SJCRH30 (cell line): ENCODE results near the gene SESTD1. TPM values are rescaled to one million over a fixed set of nuclear protein-coding genes. Genes with fewer than 3 reads are reported as not detected.

Source experiments
- DNase-seq, 2 experiments: peaks; one replicate each; pipeline ENCODE4 v3.0.0-alpha.2; 2015 to 2020
- H3K27ac ChIP-seq: fragments of 250-450 bp; sonication (Bioruptor Pico); 2 replicates; pipeline ENCODE4 v1.5.1; 2020; ENCODE audit warnings: mild to moderate bottlenecking, moderate library complexity
- H3K27me3 ChIP-seq: fragments of 250-450 bp; sonication (Bioruptor Pico); 2 replicates; pipeline ENCODE4 v1.5.1; 2020; ENCODE audit warnings: mild to moderate bottlenecking, moderate library complexity
- H3K36me3 ChIP-seq: fragments of 250-450 bp; sonication (Bioruptor Pico); 2 replicates; pipeline ENCODE4 v1.5.1; 2020; ENCODE audit warnings: mild to moderate bottlenecking, moderate library complexity
- H3K4me1 ChIP-seq: fragments of 250-450 bp; sonication (Bioruptor Pico); 2 replicates; pipeline ENCODE4 v1.5.1; 2020; ENCODE audit warnings: mild to moderate bottlenecking, moderate library complexity
- H3K4me3 ChIP-seq: fragments of 250-450 bp; sonication (Bioruptor Pico); 2 replicates; pipeline ENCODE4 v1.5.1; 2020; ENCODE audit warnings: mild to moderate bottlenecking, moderate library complexity
- H3K9me3 ChIP-seq: fragments of 250-450 bp; sonication (Bioruptor Pico); replicated peaks from 2 replicates; pipeline ENCODE4 v1.5.1; 2020; ENCODE audit warnings: mild to moderate bottlenecking, moderate library complexity
- total RNA-seq: library from RNA; depleted of rRNA; stranded (reverse); fragments of >200 nt; shearing (Covaris generic); gene quantifications from 2 replicates; pipeline ENCODE4 v1.2.3, GENCODE V29; 2014; rRNA removed

Gene SESTD1, protein sequence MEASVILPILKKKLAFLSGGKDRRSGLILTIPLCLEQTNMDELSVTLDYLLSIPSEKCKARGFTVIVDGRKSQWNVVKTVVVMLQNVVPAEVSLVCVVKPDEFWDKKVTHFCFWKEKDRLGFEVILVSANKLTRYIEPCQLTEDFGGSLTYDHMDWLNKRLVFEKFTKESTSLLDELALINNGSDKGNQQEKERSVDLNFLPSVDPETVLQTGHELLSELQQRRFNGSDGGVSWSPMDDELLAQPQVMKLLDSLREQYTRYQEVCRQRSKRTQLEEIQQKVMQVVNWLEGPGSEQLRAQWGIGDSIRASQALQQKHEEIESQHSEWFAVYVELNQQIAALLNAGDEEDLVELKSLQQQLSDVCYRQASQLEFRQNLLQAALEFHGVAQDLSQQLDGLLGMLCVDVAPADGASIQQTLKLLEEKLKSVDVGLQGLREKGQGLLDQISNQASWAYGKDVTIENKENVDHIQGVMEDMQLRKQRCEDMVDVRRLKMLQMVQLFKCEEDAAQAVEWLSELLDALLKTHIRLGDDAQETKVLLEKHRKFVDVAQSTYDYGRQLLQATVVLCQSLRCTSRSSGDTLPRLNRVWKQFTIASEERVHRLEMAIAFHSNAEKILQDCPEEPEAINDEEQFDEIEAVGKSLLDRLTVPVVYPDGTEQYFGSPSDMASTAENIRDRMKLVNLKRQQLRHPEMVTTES
- total RNA-seq = 24.5 and 26.2 TPM in 2 replicates

DNA sequence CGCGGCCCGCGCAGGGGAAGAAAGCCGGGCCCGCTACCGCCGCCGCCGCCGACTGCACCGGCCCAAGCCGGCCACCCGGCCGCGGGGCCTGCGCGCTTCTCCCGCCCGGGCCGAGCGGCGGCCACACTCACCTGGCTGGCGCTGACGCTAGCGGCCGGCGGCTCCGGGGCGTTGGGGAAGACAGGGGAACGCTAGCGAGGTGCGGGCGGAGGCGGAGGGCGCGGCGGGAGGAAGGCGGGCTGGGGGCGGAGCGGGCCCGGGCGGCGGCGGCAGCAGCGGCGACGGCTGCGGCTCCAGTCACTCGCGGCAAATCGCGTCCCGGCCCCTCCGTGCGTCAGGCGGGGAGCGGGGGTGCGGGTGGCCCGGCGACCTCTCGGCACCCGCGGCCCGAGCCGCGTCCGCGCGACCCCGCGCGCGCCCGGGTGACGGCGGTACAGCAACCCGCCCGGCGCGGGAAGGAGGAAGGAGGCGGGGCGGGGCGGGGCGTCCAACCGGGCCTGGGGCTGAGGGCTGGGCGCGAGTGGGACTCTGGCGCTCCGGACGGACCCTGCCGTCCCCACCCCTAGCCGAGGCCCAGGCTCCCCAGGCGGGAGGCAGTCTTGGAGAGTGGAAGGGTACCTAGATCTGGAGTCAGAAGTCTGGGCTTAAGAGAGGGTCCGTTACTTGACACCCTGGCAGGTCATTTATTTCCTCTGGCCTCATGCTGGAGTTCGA, at the start of gene SESTD1:
Gene SESTD1, minus strand, starts transcription at position 465 of the 714 bp plus-strand sequence. CDS start 72,991 bp downstream, outside the sequence.
- Histone ChIP-seq H3K9me3 (no peaks in the 10 kb centered on the region), H3K27ac (peak within 1 kb of the TSS; percentile 79), H3K27me3 (no peaks in the 10 kb centered on the region), H3K4me3 (peak within 1 kb of the TSS; percentile 97), H3K36me3 (peaks cover 4% of the 10 kb centered on the region; the same call in 1 of the 2 replicates), H3K4me1 (no peaks in the 10 kb centered on the region)
- peak; percentile 75 to 76 for DNase-seq

DNA sequence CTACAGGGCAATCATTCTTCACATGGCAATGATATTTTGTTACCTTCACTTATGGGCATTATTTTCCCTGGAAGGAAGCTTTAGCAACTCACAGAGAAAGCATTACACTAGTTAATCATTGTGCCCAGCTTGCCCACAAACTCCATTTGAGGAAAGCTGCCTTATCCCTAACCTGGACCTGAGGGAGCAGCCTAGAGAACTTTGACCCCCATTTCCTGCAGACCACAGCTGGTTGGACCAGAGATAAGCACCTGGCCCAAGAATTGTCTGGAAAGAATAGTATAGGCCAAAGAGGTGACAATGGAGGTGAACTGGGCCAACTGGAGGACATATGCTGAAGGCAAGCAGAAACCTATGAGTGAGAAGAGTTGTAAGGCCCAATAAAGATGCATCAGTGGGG, 48.4 kb upstream of the SESTD1 start:
- H3K27ac ChIP-seq = no peak overlapping the region
- no peaks in the 10 kb centered on the region for H3K27me3 ChIP-seq
- H3K9me3 ChIP-seq = 0 out of 2 replicates have a peak, but pooled peaks cover 4% of the 10 kb centered on the region
- no peak for DNase-seq
- H3K4me3 ChIP-seq = no peak overlapping the region
- H3K36me3 ChIP-seq = no peaks in the 10 kb centered on the region
- H3K4me1 ChIP-seq = no peaks in the 10 kb centered on the region

DNA sequence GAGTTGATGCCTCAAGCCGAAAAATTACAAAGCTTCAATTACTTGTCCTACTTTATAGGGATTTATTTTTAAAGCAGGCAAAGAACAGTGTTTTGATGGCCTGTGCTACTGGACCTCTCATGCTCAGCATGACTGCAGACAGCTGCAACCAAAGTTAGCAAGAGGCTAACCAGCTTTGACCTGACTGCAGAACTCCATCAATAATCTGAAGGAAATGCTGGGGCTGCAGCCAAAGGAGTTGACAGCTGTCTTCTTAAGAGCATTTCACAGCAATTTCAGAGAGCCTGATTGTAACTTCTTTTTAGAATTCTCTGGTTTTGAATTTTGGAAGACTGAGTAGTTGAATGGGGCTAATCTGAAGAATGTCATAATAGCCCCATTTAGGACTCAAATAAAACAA, 46.5 kb upstream of the SESTD1 start:
- Histone ChIP-seq H3K4me1 (no peaks in the 10 kb centered on the region), H3K27ac (no peak overlapping the region), H3K36me3 (no peaks in the 10 kb centered on the region), H3K9me3 (0 out of 2 replicates have a peak, but pooled peaks cover 4% of the 10 kb centered on the region), H3K4me3 (no peak overlapping the region), H3K27me3 (no peaks in the 10 kb centered on the region)
- DNase-seq = peak; percentile 67 to 82

DNA sequence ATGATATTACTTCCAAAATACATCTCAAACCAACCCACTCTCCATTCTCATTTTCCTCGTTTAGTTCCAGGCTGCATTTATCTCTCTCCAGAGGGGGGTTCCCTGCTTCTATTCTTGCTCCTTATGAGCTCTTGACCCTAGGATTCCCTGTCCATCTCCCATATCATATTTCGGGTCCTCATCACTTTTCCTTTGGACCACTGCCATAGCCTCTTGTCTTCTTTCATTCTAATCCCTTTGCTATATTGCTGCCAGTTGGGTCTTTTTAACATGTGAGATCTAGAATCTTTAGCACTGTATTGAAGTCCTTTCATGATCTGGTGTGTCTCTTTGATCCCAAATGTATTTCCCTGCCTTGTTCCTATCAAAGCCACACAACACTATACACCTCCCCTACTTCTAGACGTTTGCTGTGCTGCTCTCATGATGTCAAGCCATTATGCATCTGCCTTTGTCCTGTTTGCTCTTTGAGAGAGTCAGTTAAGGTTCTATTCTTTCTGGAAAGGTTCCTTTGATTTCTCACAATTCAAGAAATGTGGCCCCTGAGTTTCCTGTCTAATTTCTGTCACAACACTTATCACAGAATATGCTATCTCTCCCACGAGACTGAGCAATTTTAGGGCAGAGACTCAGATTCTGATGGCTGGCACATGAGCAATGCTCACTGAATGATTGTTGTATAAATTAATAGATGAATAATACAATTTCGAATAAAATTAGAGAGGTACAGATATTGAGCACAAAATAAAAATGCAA, 43.2 kb upstream of the SESTD1 start:
- no peak overlapping the region for H3K4me3 ChIP-seq
- H3K36me3 ChIP-seq = no peaks in the 10 kb centered on the region
- 0 out of 2 replicates have a peak, but pooled peaks cover 4% of the 10 kb centered on the region for H3K9me3 ChIP-seq
- H3K27me3 ChIP-seq = no peaks in the 10 kb centered on the region
- H3K27ac ChIP-seq = no peak overlapping the region
- H3K4me1 ChIP-seq = no peaks in the 10 kb centered on the region
- DNase-seq = no peak

DNA sequence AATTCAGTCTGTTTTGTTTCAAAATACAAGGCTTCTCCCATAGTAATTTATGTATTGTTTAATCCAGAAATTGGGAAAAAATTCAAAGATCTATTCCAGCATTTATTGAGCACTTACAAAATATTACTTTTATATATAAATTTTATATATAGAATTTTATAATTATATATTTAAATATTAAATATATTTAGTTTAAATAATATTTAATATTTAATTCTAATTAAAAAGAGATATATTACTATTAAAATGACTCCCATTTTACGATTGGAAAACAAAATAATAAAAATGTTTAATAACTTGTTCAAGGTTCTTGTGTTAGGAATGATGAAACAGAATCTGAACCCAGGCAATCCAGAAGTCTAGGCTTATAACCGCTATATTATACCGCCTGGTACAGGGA, 40.5 kb upstream of the SESTD1 start:
- no peak for DNase-seq
- H3K4me1 ChIP-seq = no peaks in the 10 kb centered on the region
- H3K9me3 ChIP-seq = 0 out of 2 replicates have a peak, but pooled peaks cover 4% of the 10 kb centered on the region
- H3K27ac ChIP-seq = no peak overlapping the region
- no peak overlapping the region for H3K4me3 ChIP-seq
- no peaks in the 10 kb centered on the region for H3K36me3 ChIP-seq
- H3K27me3 ChIP-seq = no peaks in the 10 kb centered on the region

DNA sequence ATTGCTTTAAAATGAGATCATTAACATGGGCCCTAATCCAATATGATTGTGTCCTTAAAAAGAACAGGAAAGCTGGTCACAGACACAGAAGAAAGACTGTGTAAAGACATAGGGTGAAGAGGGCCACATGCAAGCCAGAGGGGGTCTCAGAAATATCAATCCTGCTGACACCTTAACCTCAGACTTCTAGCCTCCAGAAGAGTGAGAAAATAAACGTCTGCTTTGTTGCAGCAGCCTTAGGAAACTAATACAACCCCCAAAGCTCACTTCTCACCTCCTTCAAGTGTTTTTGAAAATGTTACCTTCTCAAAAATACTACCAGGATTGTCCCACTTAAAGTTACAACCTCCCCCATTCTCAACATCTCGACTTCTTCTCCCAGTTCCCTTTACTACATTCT, 39.8 kb upstream of the SESTD1 start:
- H3K27ac ChIP-seq = no peak overlapping the region
- 0 out of 2 replicates have a peak, but pooled peaks cover 4% of the 10 kb centered on the region for H3K9me3 ChIP-seq
- H3K4me3 ChIP-seq = no peak overlapping the region
- no peaks in the 10 kb centered on the region for H3K27me3 ChIP-seq
- no peaks in the 10 kb centered on the region for H3K36me3 ChIP-seq
- no peak for DNase-seq
- H3K4me1 ChIP-seq = no peaks in the 10 kb centered on the region

DNA sequence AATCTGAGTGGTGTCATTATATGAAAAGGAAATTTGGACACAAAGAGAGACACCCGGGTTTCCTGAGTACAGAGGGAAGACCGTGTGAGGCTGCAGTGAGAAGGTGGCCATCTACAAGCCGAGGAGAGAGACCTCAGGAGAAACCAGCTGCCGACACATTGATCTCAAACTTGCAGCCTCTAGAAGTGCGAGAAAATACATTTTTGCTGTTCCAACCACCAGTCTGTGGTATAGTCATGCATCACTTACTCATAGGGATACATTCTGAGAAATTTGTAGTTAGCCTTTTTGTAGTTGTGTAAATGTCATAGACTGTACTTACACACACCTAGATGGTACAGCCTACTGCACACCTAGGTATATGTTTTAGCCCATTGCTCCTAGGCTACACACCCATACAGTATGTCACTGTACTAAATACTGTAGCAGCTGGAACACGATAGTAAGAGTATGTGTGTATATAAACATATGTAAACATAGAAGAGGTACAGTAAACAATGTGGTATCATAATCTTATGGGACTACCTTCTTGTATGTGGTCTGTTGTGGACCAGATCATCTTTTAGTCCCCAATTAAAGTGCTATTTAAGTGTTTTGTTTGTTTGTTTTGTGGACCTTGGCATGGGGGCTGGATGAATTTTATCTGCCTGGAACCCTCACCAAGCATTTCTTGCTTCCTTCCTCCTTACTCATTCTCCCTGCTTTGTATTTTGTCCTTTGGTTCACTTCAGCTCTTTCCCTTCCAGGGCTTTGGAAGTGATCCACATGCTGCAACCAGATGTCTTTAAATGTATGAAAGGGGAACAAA, 38.3 kb upstream of the SESTD1 start:
- no peak for DNase-seq
- Histone ChIP-seq H3K27me3 (no peaks in the 10 kb centered on the region), H3K36me3 (no peaks in the 10 kb centered on the region), H3K9me3 (0 out of 2 replicates have a peak, but pooled peaks cover 4% of the 10 kb centered on the region), H3K4me1 (no peaks in the 10 kb centered on the region), H3K27ac (no peak overlapping the region), H3K4me3 (no peak overlapping the region)

DNA sequence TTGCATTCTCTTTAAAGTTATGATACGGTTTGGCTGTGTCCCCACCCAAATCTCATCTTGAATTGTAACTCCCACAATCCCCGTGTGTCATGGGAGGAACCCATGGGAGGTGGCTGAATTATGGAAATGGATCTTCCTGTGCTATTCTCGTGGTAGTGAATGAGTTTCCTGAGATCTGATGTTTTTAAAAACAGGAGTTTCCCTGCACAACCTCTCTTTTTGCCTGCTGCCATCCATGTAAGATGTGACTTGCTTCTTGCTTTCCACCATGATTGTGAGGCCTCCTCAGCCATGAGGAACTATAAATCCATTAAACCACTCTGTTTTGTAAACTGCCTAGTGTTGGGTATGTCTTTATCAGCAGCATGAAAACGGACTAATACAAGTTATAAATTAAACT, 37.5 kb upstream of the SESTD1 start:
- Histone ChIP-seq H3K9me3 (0 out of 2 replicates have a peak, but pooled peaks cover 4% of the 10 kb centered on the region), H3K36me3 (no peaks in the 10 kb centered on the region), H3K27me3 (no peaks in the 10 kb centered on the region), H3K4me1 (no peaks in the 10 kb centered on the region), H3K4me3 (no peak overlapping the region), H3K27ac (no peak overlapping the region)
- no peak for DNase-seq

DNA sequence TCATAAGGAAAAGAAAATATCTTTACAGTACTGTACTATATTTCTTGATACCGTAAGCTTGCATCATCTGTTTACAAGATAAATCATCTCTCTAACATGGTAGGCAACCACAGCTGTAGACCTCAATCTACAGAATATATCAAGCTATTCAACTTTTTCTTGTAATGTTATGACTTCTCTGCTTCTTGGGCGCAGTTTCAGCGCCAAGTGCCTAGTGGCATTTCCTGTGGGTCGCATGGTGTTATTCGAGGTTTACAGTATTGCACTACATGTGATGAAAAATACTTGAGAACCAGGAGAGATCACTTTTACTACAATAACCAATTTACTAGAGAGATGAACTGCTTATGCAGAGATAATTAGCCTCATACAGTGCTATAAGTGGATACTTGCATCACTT, 34.0 kb upstream of the SESTD1 start:
- H3K9me3 ChIP-seq = 0 out of 2 replicates have a peak, but pooled peaks cover 4% of the 10 kb centered on the region
- H3K4me1 ChIP-seq = no peaks in the 10 kb centered on the region
- H3K27me3 ChIP-seq = no peaks in the 10 kb centered on the region
- no peak overlapping the region for H3K27ac ChIP-seq
- no peak overlapping the region for H3K4me3 ChIP-seq
- H3K36me3 ChIP-seq = no peaks in the 10 kb centered on the region
- DNase-seq = no peak

DNA sequence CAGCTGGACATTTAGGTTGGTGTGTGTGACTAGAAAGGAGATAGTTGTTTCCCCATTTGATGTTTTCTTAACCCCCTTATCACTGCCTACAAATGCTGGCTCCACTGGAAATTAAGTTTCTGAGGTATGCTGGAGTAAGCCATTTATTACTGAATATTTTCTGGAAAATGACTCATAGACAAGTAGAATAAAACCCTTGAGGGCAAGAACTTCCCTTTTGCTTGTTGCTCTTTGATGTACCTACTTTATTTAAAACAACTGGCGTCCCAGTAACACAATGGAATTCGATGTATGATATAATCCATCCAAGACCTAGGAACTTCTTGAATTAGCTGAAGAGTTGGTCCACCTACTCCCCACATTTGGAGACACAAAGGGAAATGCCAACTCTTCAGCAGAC, 33.3 kb upstream of the SESTD1 start:
- Histone ChIP-seq H3K4me1 (no peaks in the 10 kb centered on the region), H3K27me3 (no peaks in the 10 kb centered on the region), H3K4me3 (no peak overlapping the region), H3K9me3 (0 out of 2 replicates have a peak, but pooled peaks cover 4% of the 10 kb centered on the region), H3K27ac (no peak overlapping the region), H3K36me3 (no peaks in the 10 kb centered on the region)
- no peak for DNase-seq

DNA sequence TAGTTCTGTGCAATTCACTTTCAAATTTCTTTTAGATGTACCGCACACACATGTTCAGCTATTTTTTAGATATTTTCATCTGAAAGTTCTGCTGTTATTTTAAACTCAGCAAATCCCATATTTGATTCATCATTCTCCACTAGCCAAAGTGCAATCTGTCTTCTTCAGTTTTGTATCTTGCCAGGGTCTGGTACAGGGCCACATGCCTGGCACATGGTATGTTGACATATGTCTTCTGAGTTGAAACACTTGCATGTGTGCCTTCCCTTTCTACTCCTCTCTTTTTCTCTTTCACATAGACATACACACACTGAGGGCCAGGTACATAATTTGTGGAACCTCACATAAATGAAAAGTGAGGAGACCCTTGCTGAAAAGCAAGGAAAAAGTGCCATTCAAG, 25.7 kb upstream of the SESTD1 start:
- no peak overlapping the region for H3K27ac ChIP-seq
- H3K36me3 ChIP-seq = no peaks in the 10 kb centered on the region
- no peak overlapping the region for H3K4me3 ChIP-seq
- no peaks in the 10 kb centered on the region for H3K27me3 ChIP-seq
- no peak for DNase-seq
- no peaks in the 10 kb centered on the region for H3K4me1 ChIP-seq
- 0 out of 2 replicates have a peak, but pooled peaks cover 3% of the 10 kb centered on the region for H3K9me3 ChIP-seq

DNA sequence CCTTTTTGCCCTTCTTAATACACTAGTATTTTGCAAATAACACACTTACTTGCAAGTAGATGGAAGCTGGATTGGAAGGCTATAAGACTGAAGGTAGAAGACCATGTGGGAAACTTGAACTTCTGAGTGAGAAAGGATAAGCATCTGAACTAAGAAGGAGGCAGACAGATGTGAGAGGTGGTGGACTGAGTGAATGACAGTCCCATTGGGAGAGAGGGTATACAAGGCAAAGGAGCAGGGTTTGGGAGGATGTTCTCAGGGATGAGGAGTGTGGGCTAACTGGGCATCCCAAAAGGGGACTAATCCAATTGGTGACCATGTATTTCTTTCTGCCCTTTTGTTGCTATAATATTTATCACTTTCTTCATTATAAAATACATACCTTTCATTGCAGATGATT, 20.4 kb upstream of the SESTD1 start:
- H3K9me3 ChIP-seq = 0 out of 2 replicates have a peak, but pooled peaks cover 3% of the 10 kb centered on the region
- DNase-seq = no peak
- H3K4me3 ChIP-seq = no peak overlapping the region
- H3K27me3 ChIP-seq = no peaks in the 10 kb centered on the region
- no peaks in the 10 kb centered on the region for H3K36me3 ChIP-seq
- H3K4me1 ChIP-seq = no peaks in the 10 kb centered on the region
- H3K27ac ChIP-seq = no peak overlapping the region

DNA sequence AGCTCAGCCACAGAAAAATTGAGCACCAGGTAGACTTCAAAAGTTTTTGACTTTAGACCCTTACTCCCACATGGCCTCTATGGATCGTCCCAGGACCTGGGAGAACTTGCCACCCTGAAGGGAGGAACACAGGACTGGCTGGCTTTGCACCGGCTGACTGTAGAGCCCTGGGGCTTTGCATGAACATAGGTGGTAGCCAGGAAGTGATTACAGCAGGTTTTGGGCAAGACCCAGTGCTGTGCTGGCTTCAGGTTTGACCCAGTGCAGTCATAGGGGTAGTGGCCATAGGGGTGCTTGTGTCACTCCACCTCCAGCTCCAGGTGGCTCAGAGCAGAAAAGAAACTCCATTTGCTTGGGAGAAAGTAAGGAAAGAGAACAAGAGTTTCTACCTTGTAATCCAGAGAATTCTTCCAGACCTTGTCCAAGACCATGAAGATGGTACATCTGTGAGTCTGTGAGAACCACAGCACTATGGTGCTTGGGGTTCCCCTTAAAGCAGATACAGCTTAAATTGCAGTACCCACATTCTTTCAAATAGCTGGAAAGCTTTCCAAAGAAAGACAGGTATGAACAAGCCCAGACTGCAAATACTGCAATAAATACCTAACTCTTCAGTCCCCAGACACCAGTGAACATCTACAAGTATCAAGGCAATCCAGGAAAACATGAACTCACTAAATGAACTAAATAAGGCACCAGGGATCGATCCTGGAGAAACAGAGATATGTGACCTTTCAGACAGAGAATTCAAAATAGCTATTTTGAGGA, 13.0 kb upstream of the SESTD1 start:
- Histone ChIP-seq H3K27ac (no peak overlapping the region), H3K4me1 (peaks cover 18% of the 10 kb centered on the region), H3K36me3 (no peaks in the 10 kb centered on the region), H3K4me3 (no peak overlapping the region), H3K27me3 (no peaks in the 10 kb centered on the region), H3K9me3 (no peaks in the 10 kb centered on the region)
- DNase-seq = no peak
